ENCODE results near the gene CPA5.
"Not testable (repeated sequence)": the region's sequence is repeated elsewhere in the genome, so short reads cannot be mapped to it uniquely, and the experiment has no call there.

CPA5 gene, protein sequence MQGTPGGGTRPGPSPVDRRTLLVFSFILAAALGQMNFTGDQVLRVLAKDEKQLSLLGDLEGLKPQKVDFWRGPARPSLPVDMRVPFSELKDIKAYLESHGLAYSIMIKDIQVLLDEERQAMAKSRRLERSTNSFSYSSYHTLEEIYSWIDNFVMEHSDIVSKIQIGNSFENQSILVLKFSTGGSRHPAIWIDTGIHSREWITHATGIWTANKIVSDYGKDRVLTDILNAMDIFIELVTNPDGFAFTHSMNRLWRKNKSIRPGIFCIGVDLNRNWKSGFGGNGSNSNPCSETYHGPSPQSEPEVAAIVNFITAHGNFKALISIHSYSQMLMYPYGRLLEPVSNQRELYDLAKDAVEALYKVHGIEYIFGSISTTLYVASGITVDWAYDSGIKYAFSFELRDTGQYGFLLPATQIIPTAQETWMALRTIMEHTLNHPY

DNA sequence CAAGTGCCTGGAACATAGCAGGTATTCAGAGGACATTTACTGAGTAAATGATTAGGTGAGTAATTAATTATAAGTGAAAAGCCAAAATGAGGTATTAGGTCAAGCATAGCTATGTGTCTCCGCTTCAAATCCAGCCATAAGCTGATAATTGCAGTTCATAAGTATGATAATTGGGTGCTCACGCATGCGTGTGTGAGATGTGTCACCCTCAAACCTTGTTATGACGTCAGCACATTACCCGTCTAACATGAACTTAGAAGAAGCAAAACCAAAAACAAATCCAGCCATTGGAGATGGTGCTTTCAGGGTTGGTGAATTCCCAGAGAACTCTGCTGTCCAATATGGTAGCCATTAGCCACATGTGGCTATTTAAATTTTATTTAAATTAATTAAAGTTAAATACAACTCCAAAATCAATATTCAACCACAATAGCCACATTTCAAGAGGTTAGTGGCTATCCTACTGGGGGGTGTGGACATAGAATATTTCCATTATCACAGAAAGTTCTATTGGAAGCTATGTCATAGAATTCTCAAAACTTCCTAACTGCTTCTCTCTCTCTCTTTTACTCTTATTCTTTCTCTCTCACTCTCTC is at the start of gene CPA5:
Gene CPA5, plus strand, starts transcription at position 546 of the 596 bp plus-strand sequence. CDS start 1,670 bp downstream, outside the sequence.
- no peak for DNase-seq (ENCODE audit: low read depth)

GRCh38 chr7:130296221-130296951 is 48.2 kb upstream of the CPA5 start:
- no peak for DNase-seq (ENCODE audit: low read depth)

DNA sequence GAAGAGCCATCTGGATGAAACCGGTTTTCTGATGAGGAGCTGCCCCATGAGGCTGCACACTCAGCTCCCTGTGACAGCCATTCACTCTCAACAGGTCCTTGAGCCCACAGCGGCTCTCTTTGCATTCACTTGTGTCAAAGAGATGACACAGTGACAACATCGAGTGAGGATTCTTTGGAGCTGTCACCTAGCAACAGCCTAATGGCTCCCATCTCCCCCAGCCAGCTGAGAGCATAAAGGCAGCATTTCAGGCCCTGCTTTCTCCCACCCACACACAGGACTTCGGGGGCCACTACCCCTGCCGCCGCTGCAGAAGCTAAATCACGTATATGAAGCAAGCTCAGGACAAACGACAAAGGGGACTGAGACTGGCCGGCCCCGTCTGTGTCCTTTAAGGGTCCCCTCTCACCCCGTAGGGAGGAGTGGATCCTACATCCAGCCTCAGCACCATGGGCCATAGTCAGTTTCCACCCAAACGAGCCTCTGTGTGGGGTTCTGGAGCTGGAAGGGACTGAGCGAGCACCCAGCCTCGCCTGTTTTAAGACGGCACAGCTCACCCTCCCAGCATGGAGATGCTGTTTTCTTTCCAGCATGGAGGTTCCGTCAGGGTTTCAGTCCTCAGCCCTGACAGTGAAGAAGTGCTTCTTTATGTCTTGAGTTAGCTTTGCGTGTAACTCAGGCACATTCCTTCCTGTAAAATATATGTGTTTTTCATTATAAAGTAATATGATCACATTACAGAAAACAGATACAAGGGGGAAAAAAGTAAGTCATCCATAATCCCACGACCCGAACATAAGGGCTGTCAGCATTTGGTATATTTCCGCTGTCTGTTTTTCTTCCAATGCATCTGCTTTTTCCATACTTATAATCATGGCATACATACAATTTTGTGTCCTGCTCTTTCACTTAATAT is 46.7 kb upstream of the CPA5 start:
- no peak for DNase-seq (ENCODE audit: low read depth)

DNA sequence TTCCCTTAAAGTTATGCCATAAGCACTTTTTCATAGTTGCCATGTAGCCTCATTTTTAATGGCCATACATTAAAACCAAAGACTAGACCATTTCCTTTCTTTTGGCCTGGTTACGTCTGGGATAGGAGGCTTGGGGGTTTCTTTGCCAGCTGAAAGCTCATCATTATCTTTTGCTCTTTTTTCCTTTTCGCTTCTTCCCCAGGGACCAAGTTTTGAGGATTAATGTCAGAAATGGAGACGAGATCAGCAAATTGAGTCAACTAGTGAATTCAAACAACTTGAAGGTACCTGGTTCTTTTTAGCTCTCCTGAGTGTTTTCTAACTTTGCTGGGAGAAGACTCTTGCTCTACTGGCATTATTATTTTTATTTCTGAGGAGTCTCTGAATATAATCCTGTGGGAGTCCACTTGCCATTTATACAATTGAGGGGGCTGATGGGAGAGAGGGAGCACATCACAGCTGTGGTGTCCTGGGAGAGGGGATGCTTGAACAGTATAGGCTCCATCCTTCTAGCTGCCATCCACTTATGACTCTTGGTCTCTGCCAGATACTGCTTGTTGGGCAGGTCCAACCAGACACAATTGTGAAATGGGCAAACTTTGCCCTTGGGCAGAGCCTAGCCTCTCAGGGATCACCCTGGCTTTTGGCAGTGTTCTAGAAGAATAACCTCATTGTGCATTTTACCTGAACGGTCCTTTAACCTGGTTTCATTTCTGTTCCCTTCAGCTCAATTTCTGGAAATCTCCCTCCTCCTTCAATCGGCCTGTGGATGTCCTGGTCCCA is 45.9 kb upstream of the CPA5 start:
- no peak for DNase-seq (ENCODE audit: low read depth)

DNA sequence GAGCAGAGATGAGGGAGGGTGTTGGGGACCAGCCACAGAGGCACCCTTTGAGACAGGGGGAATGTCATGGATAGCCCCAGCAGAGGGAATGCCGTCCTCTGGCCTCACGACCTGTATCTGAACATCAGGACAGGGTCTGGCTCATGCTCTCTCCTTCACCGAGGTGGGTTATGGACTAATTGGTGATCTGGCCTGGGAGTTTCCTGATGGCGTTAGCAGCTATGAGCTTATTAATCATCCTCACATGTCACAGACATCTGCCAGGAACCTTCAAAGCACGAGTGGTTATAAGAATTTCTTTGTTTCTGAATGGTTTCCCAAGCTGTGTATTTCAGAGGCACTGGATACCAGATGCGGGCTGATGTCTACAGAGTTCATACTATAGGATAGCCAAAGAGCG is 44.8 kb upstream of the CPA5 start:
- DNase-seq (ENCODE audit: low read depth) = no peak

- DNase-seq (ENCODE audit: low read depth) = no peak
Measured at GRCh38 chr7:130301501-130302020, 43.1 kb upstream of the CPA5 start.

DNA sequence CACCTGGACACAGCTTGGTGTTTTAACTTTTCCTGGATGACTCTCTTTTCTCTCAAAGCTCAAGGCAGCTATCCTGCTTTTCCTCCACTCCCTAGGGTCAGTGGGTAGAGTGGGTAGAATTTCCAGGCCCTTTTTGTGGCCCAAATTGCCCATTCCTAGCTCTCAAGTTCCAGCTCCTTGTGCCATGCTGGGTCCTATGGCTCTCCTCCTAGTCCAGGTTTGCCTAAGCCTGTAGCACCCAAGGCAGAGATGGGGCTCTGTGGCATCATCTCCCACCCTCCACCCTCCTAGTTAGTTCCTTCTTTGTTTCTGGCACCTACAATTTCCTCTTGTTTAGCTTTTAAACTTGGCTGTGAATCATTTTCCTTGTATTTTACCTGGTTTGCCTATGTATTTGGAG is 42.0 kb upstream of the CPA5 start:
- no peak for DNase-seq (ENCODE audit: low read depth)

GRCh38 chr7:130303127-130303526 is 41.5 kb upstream of the CPA5 start:
- no peak for DNase-seq (ENCODE audit: low read depth)

GRCh38 chr7:130303551-130303950 is 41.1 kb upstream of the CPA5 start:
- no peak for DNase-seq (ENCODE audit: low read depth)

- no peak for DNase-seq (ENCODE audit: low read depth)
Measured at GRCh38 chr7:130303982-130304381, 40.6 kb upstream of the CPA5 start.

DNA sequence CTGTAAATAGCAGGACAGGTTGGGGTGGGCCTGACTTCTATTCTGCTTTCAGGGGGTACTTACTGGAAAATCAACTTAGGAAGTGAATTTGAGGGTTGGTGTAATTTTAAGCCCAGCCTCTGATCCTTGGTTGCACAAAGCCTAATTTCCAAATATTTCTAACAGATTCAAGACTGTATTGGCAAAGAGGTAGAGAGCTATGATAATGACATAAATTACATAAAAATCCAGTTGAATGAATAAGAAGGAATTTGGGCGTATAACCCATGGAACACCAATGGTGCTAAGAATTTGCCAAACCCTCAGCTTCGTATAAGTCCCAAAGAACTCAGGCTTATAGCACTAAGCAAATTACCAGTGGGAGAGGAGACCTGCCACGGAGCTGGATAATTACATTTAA is 39.7 kb upstream of the CPA5 start:
- DNase-seq (ENCODE audit: low read depth) = no peak

GRCh38 chr7:130305433-130306042 is 39.1 kb upstream of the CPA5 start:
- DNase-seq (ENCODE audit: low read depth) = no peak

DNA sequence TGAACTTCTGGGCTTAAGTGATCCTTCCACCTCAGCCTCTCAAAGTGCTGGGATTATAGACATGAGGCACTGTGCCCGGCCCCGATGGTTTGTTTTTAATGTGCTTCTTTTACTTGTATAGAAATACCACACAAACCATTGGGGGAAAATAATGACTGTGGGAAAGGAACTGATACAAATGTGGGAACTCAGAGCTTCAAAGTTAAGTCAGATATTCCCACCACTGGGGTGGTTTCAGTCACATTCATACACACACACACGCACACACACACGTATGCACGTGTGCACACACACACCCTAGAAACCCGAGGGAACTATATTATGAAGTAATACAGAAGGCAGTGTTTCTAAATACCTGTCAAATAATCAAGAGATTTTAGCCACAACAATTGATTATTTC is 34.6 kb upstream of the CPA5 start:
- DNase-seq (ENCODE audit: low read depth) = no peak

- DNase-seq (ENCODE audit: low read depth) = no peak
Measured at GRCh38 chr7:130314305-130314704, 30.3 kb upstream of the CPA5 start.

GRCh38 chr7:130319541-130319940 is 25.1 kb upstream of the CPA5 start:
- no peak for DNase-seq (ENCODE audit: low read depth)

DNA sequence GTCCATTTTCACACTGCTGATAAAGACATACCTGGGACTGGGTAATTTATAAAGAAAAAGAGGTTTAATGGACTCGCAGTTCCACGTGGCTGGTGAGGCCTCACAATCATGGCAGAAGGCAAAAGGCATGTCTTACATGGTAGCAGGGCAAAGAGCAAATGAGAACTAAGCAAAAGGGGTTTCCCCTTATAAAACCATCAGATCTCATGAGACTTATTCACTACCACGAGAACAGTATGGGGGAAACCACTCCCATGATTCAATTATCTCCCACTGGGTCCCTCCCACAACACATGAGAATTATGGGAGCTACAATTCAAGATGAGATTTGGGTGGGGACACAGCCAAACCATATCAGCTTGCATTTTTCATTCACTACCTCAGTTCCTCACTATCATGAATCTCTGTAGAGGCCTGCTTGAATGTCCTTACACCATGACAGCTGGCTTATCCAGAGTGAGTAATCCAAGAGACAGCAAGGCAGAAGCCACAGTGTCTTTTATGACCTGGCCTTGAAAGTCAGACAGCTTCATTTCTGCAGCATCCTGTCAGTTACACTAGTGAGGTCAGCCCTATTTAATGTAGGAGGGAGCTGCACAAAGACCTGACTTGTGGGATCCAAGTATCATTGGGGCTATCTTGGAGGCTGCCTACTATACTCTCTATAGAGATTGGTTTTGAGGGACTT is 22.9 kb upstream of the CPA5 start:
- DNase-seq (ENCODE audit: low read depth) = not testable (repeated sequence)

DNA sequence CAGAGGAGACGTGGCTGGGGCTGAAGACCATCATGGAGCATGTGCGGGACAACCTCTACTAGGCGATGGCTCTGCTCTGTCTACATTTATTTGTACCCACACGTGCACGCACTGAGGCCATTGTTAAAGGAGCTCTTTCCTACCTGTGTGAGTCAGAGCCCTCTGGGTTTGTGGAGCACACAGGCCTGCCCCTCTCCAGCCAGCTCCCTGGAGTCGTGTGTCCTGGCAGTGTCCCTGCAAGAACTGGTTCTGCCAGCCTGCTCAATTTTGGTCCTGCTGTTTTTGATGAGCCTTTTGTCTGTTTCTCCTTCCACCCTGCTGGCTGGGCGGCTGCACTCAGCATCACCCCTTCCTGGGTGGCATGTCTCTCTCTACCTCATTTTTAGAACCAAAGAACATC is 22.0 kb upstream of the CPA5 start:
- DNase-seq (ENCODE audit: low read depth) = no peak

DNA sequence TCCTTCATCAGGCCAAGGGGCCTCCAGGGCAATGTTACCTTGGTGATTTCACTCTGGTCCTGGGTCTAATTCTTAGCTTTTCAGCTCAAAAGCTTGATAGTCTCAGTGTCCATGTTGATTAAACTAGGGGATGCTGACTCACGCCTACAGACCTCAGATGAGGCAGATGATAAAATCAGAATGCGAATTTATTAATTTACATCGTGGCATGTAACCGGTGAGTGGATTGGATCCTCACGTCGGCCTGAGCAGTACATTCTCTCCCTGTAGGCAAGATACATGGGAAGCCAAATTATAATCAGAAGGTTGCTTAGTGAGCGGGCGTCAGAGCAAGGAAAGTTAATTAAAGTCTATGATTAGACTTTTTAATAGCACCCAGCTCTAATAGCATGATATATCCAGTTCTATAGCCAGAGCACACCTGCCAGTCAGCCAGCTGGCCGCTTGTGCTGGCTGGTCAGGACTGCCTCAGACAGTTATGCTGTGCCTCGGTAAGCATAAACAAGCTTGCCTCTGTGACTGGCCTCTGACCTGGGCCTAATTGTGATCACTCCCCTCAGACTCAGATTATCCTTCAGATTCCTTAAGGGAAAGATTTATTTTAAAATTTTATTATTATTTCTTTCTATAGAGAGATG is 20.2 kb upstream of the CPA5 start:
- no peak for DNase-seq (ENCODE audit: low read depth)

- DNase-seq (ENCODE audit: low read depth) = no peak
Measured at GRCh38 chr7:130329681-130330080, 14.9 kb upstream of the CPA5 start.

Measured in activated T-cell treated with anti-CD3 and anti-CD28 coated beads for 1 hour (primary cell).